ENCODE data around the gene SEPTIN8.

SEPTIN8 gene

GRCh38 chr5:132748522-132749000 is 28.5 kb downstream of the SEPTIN8 start:
- no peak overlapping the region for H3K4me3 ChIP-seq (ENCODE audit: low read depth, low read length)
- DNase-seq (ENCODE audit: low read depth), result no peak
- TF ChIP-seq CTCF (conservative IDR thresholded peaks at IDR 0.05; ENCODE audit: low read depth, low read length), result no peak

- no peak for TF ChIP-seq CTCF (conservative IDR thresholded peaks at IDR 0.05; ENCODE audit: low read depth, low read length)
- peak overlapping the region; percentile 41 for H3K4me3 ChIP-seq (ENCODE audit: low read depth, low read length)
- DNase-seq (ENCODE audit: low read depth), result no peak
Measured at GRCh38 chr5:132747616-132748440, 29.2 kb downstream of the SEPTIN8 start.

GRCh38 chr5:132746954-132747615 is 30.0 kb downstream of the SEPTIN8 start, which contains the start of gene CCNI2:
Gene CCNI2, plus strand, starts transcription at chr5:132747426. Its CDS starts 70 bp downstream, at chr5:132747496.
- peak; percentile 42 for DNase-seq (ENCODE audit: low read depth)
- peak within 1 kb of the TSS; percentile 41 for H3K4me3 ChIP-seq (ENCODE audit: low read depth, low read length)
- peak; percentile 51 for TF ChIP-seq CTCF (conservative IDR thresholded peaks at IDR 0.05; ENCODE audit: low read depth, low read length)

- TF ChIP-seq CTCF (conservative IDR thresholded peaks at IDR 0.05; ENCODE audit: low read depth, low read length), result no peak
- H3K4me3 ChIP-seq (ENCODE audit: low read depth, low read length), result no peak overlapping the region
- no peak for DNase-seq (ENCODE audit: low read depth)
Measured at GRCh38 chr5:132746592-132746953, 30.5 kb downstream of the SEPTIN8 start.

- TF ChIP-seq CTCF (conservative IDR thresholded peaks at IDR 0.05; ENCODE audit: low read depth, low read length), result no peak
- no peak overlapping the region for H3K4me3 ChIP-seq (ENCODE audit: low read depth, low read length)
- DNase-seq (ENCODE audit: low read depth), result no peak
Measured at GRCh38 chr5:132744659-132745058, 32.4 kb downstream of the SEPTIN8 start.

- no peak overlapping the region for H3K4me3 ChIP-seq (ENCODE audit: low read depth, low read length)
- TF ChIP-seq CTCF (conservative IDR thresholded peaks at IDR 0.05; ENCODE audit: low read depth, low read length), result no peak
- no peak for DNase-seq (ENCODE audit: low read depth)
Measured at GRCh38 chr5:132742626-132743025, 34.4 kb downstream of the SEPTIN8 start.
